ENCODE measurements around the gene PTPRT. TPM values are rescaled to one million over a fixed set of nuclear protein-coding genes. Genes with fewer than 3 reads are reported as not detected.

The PTPRT gene
- total RNA-seq, 4 donors from 2014 or later = under 0.01 to 2.1 TPM; not detected in 2

DNA sequence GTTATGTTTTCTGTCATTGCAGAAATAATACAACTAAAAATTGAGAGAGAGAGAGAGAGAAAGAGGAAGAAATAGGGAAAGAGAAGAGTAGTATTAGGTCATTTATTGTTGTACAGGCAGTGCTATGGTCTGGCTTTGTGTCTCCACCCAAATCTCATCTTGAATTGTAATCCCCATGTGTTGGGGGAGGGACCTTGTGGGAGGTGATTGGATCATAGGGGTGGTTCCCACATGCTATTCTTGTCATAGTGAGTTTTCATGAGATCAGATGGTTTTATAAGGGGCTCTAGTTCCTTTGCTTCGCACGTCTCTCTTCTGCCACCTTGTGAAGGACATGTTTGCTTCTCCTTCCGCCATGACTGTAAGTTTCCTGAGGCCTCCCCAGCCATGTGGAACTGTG, 894.1 kb downstream of the PTPRT start:
- intact Hi-C loops (cut with DNase I; ENCODE audit: low total_unique reads) = no loop called here

GRCh38 chr20:42294976-42295375, 894.7 kb downstream of the PTPRT start:
- Histone ChIP-seq H3K4me1 (no peaks in the 10 kb centered on the region), H3K36me3 (no peaks in the 10 kb centered on the region), H3K4me3 (no peak overlapping the region), H3K27me3 (no peaks in the 10 kb centered on the region), H3K9me3 (no peaks in the 10 kb centered on the region), H3K27ac (no peak overlapping the region)
- DNase-seq = no peak
- intact Hi-C loops (cut with DNase I; ENCODE audit: low total_unique reads) = no loop called here
- TF ChIP-seq, protein P1, sequence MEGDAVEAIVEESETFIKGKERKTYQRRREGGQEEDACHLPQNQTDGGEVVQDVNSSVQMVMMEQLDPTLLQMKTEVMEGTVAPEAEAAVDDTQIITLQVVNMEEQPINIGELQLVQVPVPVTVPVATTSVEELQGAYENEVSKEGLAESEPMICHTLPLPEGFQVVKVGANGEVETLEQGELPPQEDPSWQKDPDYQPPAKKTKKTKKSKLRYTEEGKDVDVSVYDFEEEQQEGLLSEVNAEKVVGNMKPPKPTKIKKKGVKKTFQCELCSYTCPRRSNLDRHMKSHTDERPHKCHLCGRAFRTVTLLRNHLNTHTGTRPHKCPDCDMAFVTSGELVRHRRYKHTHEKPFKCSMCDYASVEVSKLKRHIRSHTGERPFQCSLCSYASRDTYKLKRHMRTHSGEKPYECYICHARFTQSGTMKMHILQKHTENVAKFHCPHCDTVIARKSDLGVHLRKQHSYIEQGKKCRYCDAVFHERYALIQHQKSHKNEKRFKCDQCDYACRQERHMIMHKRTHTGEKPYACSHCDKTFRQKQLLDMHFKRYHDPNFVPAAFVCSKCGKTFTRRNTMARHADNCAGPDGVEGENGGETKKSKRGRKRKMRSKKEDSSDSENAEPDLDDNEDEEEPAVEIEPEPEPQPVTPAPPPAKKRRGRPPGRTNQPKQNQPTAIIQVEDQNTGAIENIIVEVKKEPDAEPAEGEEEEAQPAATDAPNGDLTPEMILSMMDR (IDR thresholded peaks at IDR 0.05) = no peak
- no peak for TF ChIP-seq POLR2A (IDR thresholded peaks at IDR 0.05)

More for the DNA sequence above, 894.1 kb downstream of the PTPRT start:
- Histone ChIP-seq H3K9me3 (no peaks in the 10 kb centered on the region), H3K36me3 (no peaks in the 10 kb centered on the region), H3K27me3 (no peaks in the 10 kb centered on the region), H3K4me3 (no peak overlapping the region), H3K27ac (no peak overlapping the region), H3K4me1 (no peaks in the 10 kb centered on the region)
- DNase-seq = no peak
- no peak for TF ChIP-seq POLR2A (IDR thresholded peaks at IDR 0.05)
- TF ChIP-seq, protein P1 (IDR thresholded peaks at IDR 0.05) = no peak

DNA sequence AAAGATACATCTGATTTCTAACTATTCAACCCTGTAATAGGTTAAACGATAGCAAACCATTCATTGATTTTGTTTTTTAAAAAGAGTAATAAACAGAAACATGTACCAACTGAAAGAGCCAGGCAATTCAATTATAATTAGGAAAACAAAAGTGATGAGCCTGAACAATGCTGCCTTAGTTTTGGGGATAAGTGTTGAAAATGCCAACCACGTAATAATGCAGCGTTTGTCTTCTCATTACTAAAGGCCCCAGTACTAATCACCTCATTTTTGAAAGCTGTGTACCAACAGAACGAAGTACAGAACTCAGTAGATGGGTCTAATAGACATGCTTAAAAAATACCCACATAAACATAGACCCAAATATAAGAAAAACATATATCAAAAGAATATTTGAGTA, 907.9 kb downstream of the PTPRT start:
- Histone ChIP-seq H3K27me3 (no peaks in the 10 kb centered on the region), H3K36me3 (no peaks in the 10 kb centered on the region), H3K9me3 (no peaks in the 10 kb centered on the region), H3K4me1 (no peaks in the 10 kb centered on the region), H3K4me3 (no peak overlapping the region), H3K27ac (no peak overlapping the region)
- intact Hi-C loops (cut with DNase I; ENCODE audit: low total_unique reads) = no loop called here
- DNase-seq = no peak
- TF ChIP-seq, protein P1 (IDR thresholded peaks at IDR 0.05) = no peak
- TF ChIP-seq POLR2A (IDR thresholded peaks at IDR 0.05) = no peak

GRCh38 chr20:42276718-42277602, 912.7 kb downstream of the PTPRT start:
- Histone ChIP-seq H3K9me3 (no peaks in the 10 kb centered on the region), H3K4me3 (no peak overlapping the region), H3K27ac (no peak overlapping the region), H3K36me3 (no peaks in the 10 kb centered on the region), H3K27me3 (no peaks in the 10 kb centered on the region), H3K4me1 (no peaks in the 10 kb centered on the region)
- no peak for TF ChIP-seq POLR2A (IDR thresholded peaks at IDR 0.05)
- DNase-seq = no peak
- intact Hi-C loops (cut with DNase I; ENCODE audit: low total_unique reads) = no loop called here

DNA sequence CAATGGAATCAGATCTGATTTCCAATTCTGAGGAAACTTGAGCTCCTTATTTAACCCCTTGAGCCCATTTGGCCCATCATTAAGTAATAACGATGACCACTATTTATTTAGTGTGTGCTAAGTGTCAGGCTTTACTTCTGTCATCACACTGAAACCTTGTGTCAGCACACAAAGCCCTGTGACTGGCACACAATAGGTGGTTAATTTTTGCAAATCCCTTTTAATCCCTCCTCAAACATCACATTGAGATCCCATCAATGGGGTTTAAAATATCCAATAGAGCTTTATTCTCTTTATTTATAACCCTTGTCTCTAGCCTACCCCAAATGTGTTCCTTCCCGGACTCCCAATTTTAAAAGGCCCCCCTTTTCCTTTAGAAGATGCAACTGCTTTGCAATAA, 914.7 kb downstream of the PTPRT start:
- Histone ChIP-seq H3K9me3 (no peaks in the 10 kb centered on the region), H3K36me3 (no peaks in the 10 kb centered on the region), H3K27me3 (no peaks in the 10 kb centered on the region), H3K27ac (no peak overlapping the region), H3K4me1 (no peaks in the 10 kb centered on the region), H3K4me3 (no peak overlapping the region)
- intact Hi-C loops (cut with DNase I; ENCODE audit: low total_unique reads) = no loop called here
- TF ChIP-seq, protein P1 (IDR thresholded peaks at IDR 0.05) = no peak
- TF ChIP-seq POLR2A (IDR thresholded peaks at IDR 0.05) = no peak
- no peak for DNase-seq

Measured in uterus (tissue), 4 donors.